GM19324 (cell line): ENCODE data around the gene ENOX1.

Source experiments
- ATAC-seq: cut with Tn5 transposase; IDR thresholded peaks from one replicate; pipeline ENCODE4 v1.9.1; 2021; ENCODE audit warnings: mild to moderate bottlenecking, moderate library complexity; ENCODE audit not compliant: unreplicated experiment, low FRiP score

Gene ENOX1

GRCh38 chr13:43510956-43511901 lies 275.5 kb downstream of the ENOX1 start:
- no peak for ATAC-seq

- no peak for ATAC-seq
These were observed 291.0 kb downstream of the ENOX1 start for GRCh38 chr13:43495732-43496131.

GRCh38 chr13:43494206-43494605 lies 292.6 kb downstream of the ENOX1 start:
- ATAC-seq = no peak

- ATAC-seq = no peak
These were observed 293.2 kb downstream of the ENOX1 start for GRCh38 chr13:43493496-43494000.

GRCh38 chr13:43492745-43493144 lies 294.0 kb downstream of the ENOX1 start:
- ATAC-seq = no peak

- ATAC-seq = no peak
These were observed 294.5 kb downstream of the ENOX1 start for GRCh38 chr13:43492311-43492710.

GRCh38 chr13:43489233-43489632 lies 297.5 kb downstream of the ENOX1 start:
- ATAC-seq = no peak

GRCh38 chr13:43487885-43488284 lies 298.9 kb downstream of the ENOX1 start:
- ATAC-seq = no peak

GRCh38 chr13:43487461-43487860 lies 299.3 kb downstream of the ENOX1 start:
- no peak for ATAC-seq

GRCh38 chr13:43484432-43485225 lies 302.1 kb downstream of the ENOX1 start:
- no peak for ATAC-seq

- ATAC-seq = no peak
These were observed 302.8 kb downstream of the ENOX1 start for GRCh38 chr13:43483930-43484329.

GRCh38 chr13:43482641-43483040 lies 304.1 kb downstream of the ENOX1 start:
- ATAC-seq = no peak

GRCh38 chr13:43482026-43482425 lies 304.7 kb downstream of the ENOX1 start:
- ATAC-seq = no peak

GRCh38 chr13:43478902-43479301 lies 307.9 kb downstream of the ENOX1 start:
- ATAC-seq = no peak

- ATAC-seq = no peak
These were observed 308.6 kb downstream of the ENOX1 start for GRCh38 chr13:43478211-43478610.

- ATAC-seq = no peak
These were observed 311.6 kb downstream of the ENOX1 start for GRCh38 chr13:43475140-43475539.

GRCh38 chr13:43473437-43473836 lies 313.3 kb downstream of the ENOX1 start:
- no peak for ATAC-seq

GRCh38 chr13:43472980-43473379 lies 313.8 kb downstream of the ENOX1 start:
- ATAC-seq = no peak

GRCh38 chr13:43472339-43472738 lies 314.4 kb downstream of the ENOX1 start:
- no peak for ATAC-seq

GRCh38 chr13:43470610-43471009 lies 316.2 kb downstream of the ENOX1 start:
- no peak for ATAC-seq

GRCh38 chr13:43469791-43470190 lies 317.0 kb downstream of the ENOX1 start:
- no peak for ATAC-seq
